H9 (cell line): Measurements from ENCODE around the gene NKAIN1. TPM values are rescaled to one million over a fixed set of nuclear protein-coding genes. Genes with fewer than 3 reads are reported as not detected.

ENCODE experiments used
- DNase-seq: peaks from one replicate; pipeline ENCODE4 v3.0.0-alpha.2; 2017
- H2AFZ ChIP-seq: one replicate; pipeline ENCODE4 v1.6.1; 2013; ENCODE audit warnings: mild to moderate bottlenecking, low read length, control low read depth, moderate library complexity
- H2AK5ac ChIP-seq: 2 replicates; pipeline ENCODE4 v1.6.1; 2013; ENCODE audit warnings: low read length, control low read depth, mixed read lengths; ENCODE audit not compliant: insufficient read length
- H2BK120ac ChIP-seq: one replicate; pipeline ENCODE4 v1.6.1; 2013; ENCODE audit warnings: low read depth, mild to moderate bottlenecking, low read length, control low read depth, inconsistent platforms; ENCODE audit not compliant: poor library complexity, severe bottlenecking
- H2BK12ac ChIP-seq: 2 replicates; pipeline ENCODE4 v1.6.1; 2013; ENCODE audit warnings: low read length, control low read depth, mixed read lengths, low read depth; ENCODE audit not compliant: insufficient read length
- H2BK15ac ChIP-seq: 2 replicates; pipeline ENCODE4 v1.6.1; 2013; ENCODE audit warnings: low read depth, low read length, control low read depth
- H2BK20ac ChIP-seq: one replicate; pipeline ENCODE4 v1.6.1; 2013; ENCODE audit warnings: low read depth, mild to moderate bottlenecking, low read length, control low read depth, inconsistent platforms; ENCODE audit not compliant: poor library complexity, severe bottlenecking
- H2BK5ac ChIP-seq: 2 replicates; pipeline ENCODE4 v1.6.1; 2013; ENCODE audit warnings: low read length, control low read depth, mixed read lengths; ENCODE audit not compliant: insufficient read length
- H3K14ac ChIP-seq: 2 replicates; pipeline ENCODE4 v1.6.1; 2013; ENCODE audit warnings: low read length, control low read depth; ENCODE audit not compliant: insufficient read depth
- H3K18ac ChIP-seq: 2 replicates; pipeline ENCODE4 v1.6.1; 2013; ENCODE audit warnings: low read depth, mild to moderate bottlenecking, mixed read lengths, low read length, control low read depth; ENCODE audit not compliant: insufficient read length
- H3K23ac ChIP-seq: 2 replicates; pipeline ENCODE4 v1.6.1; 2013; ENCODE audit warnings: low read length, control low read depth, mixed read lengths, low read depth; ENCODE audit not compliant: insufficient read length
- H3K23me2 ChIP-seq: 2 replicates; pipeline ENCODE4 v1.6.1; 2013; ENCODE audit warnings: low read depth, mild to moderate bottlenecking, mixed read lengths, low read length, control low read depth; ENCODE audit not compliant: insufficient read length, poor library complexity, severe bottlenecking
- H3K27ac ChIP-seq: 2 replicates; pipeline ENCODE4 v1.5.1; 2013; ENCODE audit warnings: low read length, control low read depth, mixed read lengths, low read depth; ENCODE audit not compliant: insufficient read length
- H3K27me3 ChIP-seq: 2 replicates; pipeline ENCODE4 v1.6.1; 2013; ENCODE audit warnings: low read length, control low read depth, inconsistent platforms; ENCODE audit not compliant: insufficient read depth
- H3K4ac ChIP-seq: 2 replicates; pipeline ENCODE4 v1.6.1; 2013; ENCODE audit warnings: low read depth, mild to moderate bottlenecking, control low read depth, inconsistent platforms, low read length, moderate library complexity
- H3K4me1 ChIP-seq: 2 replicates; pipeline ENCODE4 v1.6.1; 2013; ENCODE audit warnings: low read length, control low read depth, inconsistent platforms; ENCODE audit not compliant: insufficient read depth
- H3K4me2 ChIP-seq: 2 replicates; pipeline ENCODE4 v1.6.1; 2013; ENCODE audit warnings: low read length, control low read depth, mixed read lengths; ENCODE audit not compliant: insufficient read length, insufficient read depth
- H3K56ac ChIP-seq: 2 replicates; pipeline ENCODE4 v1.6.1; 2013; ENCODE audit warnings: low read depth, mild to moderate bottlenecking, mixed read lengths, low read length, control low read depth; ENCODE audit not compliant: insufficient read length
- H3K79me1 ChIP-seq: 2 replicates; pipeline ENCODE4 v1.6.1; 2013; ENCODE audit warnings: low read depth, mild to moderate bottlenecking, moderate library complexity, low read length, control low read depth, inconsistent platforms; ENCODE audit not compliant: insufficient read depth, poor library complexity, severe bottlenecking
- H3K79me2 ChIP-seq: 2 replicates; pipeline ENCODE4 v1.6.1; 2013; ENCODE audit warnings: low read length, control low read depth, inconsistent platforms; ENCODE audit not compliant: insufficient read depth
- H3K9ac ChIP-seq: 2 replicates; pipeline ENCODE4 v1.6.1; 2013; ENCODE audit warnings: low read length, control low read depth, mixed read lengths; ENCODE audit not compliant: insufficient read length; ENCODE audit errors: extremely low read depth
- H3K9me3 ChIP-seq: one replicate; pipeline ENCODE4 v1.6.1; 2013; ENCODE audit warnings: low read depth, low read length, inconsistent platforms; ENCODE audit not compliant: control insufficient read depth
- H3T11ph ChIP-seq: one replicate; pipeline ENCODE4 v1.6.1; 2013; ENCODE audit warnings: mild to moderate bottlenecking, low read length, control low read depth, inconsistent platforms
- H4K20me1 ChIP-seq: one replicate; pipeline ENCODE4 v1.6.1; 2013; ENCODE audit not compliant: control insufficient read depth, insufficient read length, insufficient read depth
- H4K5ac ChIP-seq: 2 replicates; pipeline ENCODE4 v1.6.1; 2013; ENCODE audit warnings: low read depth, mild to moderate bottlenecking, mixed read lengths, low read length, control low read depth; ENCODE audit not compliant: insufficient read length
- H4K8ac ChIP-seq: replicated peaks from 2 replicates; pipeline ENCODE4 v1.6.1; 2013; ENCODE audit warnings: low read length, control low read depth, mixed read lengths, low read depth; ENCODE audit not compliant: insufficient read length
- H4K91ac ChIP-seq: 2 replicates; pipeline ENCODE4 v1.6.1; 2013; ENCODE audit warnings: low read depth, mild to moderate bottlenecking, moderate library complexity, mixed read lengths, low read length, control low read depth; ENCODE audit not compliant: insufficient read length
- H3K27ac Mint-ChIP-seq, 3 experiments: 2 replicates in 2 of 3; 3 replicates in 1 of 3; pipeline ENCODE4 v1.8.0; 2020 to 2021; ENCODE audit warnings: mixed read lengths in 3 of 3, mild to moderate bottlenecking in 1 of 3, moderate library complexity in 1 of 3
- H3K27me3 Mint-ChIP-seq: 2 replicates; pipeline ENCODE4 v1.8.0; 2021; ENCODE audit warnings: low read depth, mild to moderate bottlenecking, moderate library complexity, mixed read lengths
- H3K36me3 Mint-ChIP-seq, 3 experiments: 2 replicates in 2 of 3; 3 replicates in 1 of 3; pipeline ENCODE4 v1.8.0; 2020 to 2021; ENCODE audit warnings: low read depth in 3 of 3, mixed read lengths in 3 of 3; ENCODE audit not compliant: insufficient read depth in 1 of 3
- H3K4me1 Mint-ChIP-seq, 2 experiments: 2 replicates each; pipeline ENCODE4 v1.8.0; 2020; ENCODE audit warnings: mixed read lengths in 2 of 2
- H3K4me3 Mint-ChIP-seq, 2 experiments: 2 replicates in 1 of 2; 3 replicates in 1 of 2; pipeline ENCODE4 v1.8.0; 2020 to 2021; ENCODE audit warnings: mild to moderate bottlenecking in 2 of 2, mixed read lengths in 2 of 2, moderate library complexity in 1 of 2
- H3K9me3 Mint-ChIP-seq, 2 experiments: 2 replicates in 1 of 2; 3 replicates in 1 of 2; pipeline ENCODE4 v1.8.0; 2020; ENCODE audit warnings: mild to moderate bottlenecking in 2 of 2, mixed read lengths in 2 of 2, moderate library complexity in 1 of 2
- WGBS: extraction: QIAGEN DNeasy Blood & Tissue Kit; methylation state at CpG from one replicate; pipeline ENCODE4 v1.1.7; 2013; ENCODE audit warnings: missing lambda C conversion rate, low lambda C conversion rate, mixed read lengths; ENCODE audit not compliant: insufficient read length; ENCODE audit errors: extremely low coverage; 5-methylcytosine and 5-hydroxymethylcytosine counted together
- total RNA-seq: library from RNA; stranded (reverse); gene quantifications from 2 replicates; pipeline ENCODE4 v1.2.1, GENCODE V29; 2021
- TF ChIP-seq, protein P1 (sequence below): fragments of 200-600 bp; sonication (generic); conservative IDR thresholded peaks from 3 replicates; pipeline ENCODE4 v1.8.0; 2021; ENCODE audit warnings: antibody characterized with exemption, mild to moderate bottlenecking

The NKAIN1 gene
- total RNA-seq, 1 experiment from 2014 or later, result 25.6 TPM

- Mint-ChIP-seq H3K4me3 (no peak overlapping the region; a peak in 1 of 5 replicates), H3K36me3 (no peaks in the 10 kb centered on the region; a peak in 1 of 7 replicates), H3K4me1 (peaks cover 18 to 23% of the 10 kb centered on the region in 2 experiments), H3K27ac (peak overlapping the region in 2 of 3 experiments; percentile 66 to 78; a peak in 3 of 7 replicates), H3K27me3 (no peaks in the 10 kb centered on the region), H3K9me3 (no peaks in the 10 kb centered on the region)
- no peak for DNase-seq
- Histone ChIP-seq H3K27me3 (no peaks in the 10 kb centered on the region), H3T11ph (no peak overlapping the region), H3K4ac (no peak overlapping the region), H3K4me2 (no peak overlapping the region), H2AK5ac (no peak overlapping the region), H3K23ac (no peak overlapping the region), H2BK120ac (no peak overlapping the region), H3K9me3 (no peaks in the 10 kb centered on the region), H2BK5ac (no peak overlapping the region), H3K56ac (no peak overlapping the region), H3K27ac (no peak overlapping the region), H3K79me1 (no peaks in the 10 kb centered on the region), H3K23me2 (no peaks in the 10 kb centered on the region), H2BK20ac (no peak overlapping the region), H4K8ac (no peak overlapping the region), H4K91ac (no peak overlapping the region), H2BK12ac (no peak overlapping the region), H4K5ac (no peak overlapping the region), H4K20me1 (no peaks in the 10 kb centered on the region), H2BK15ac (no peak overlapping the region), H3K4me1 (no peaks in the 10 kb centered on the region), H3K14ac (no peak overlapping the region), H3K18ac (no peak overlapping the region), H3K79me2 (no peaks in the 10 kb centered on the region), H3K9ac (no peak overlapping the region), H2AFZ (no peak overlapping the region)
- WGBS, result no CpG with 5 or more reads among the region's 22 CpGs
- TF ChIP-seq, protein P1, sequence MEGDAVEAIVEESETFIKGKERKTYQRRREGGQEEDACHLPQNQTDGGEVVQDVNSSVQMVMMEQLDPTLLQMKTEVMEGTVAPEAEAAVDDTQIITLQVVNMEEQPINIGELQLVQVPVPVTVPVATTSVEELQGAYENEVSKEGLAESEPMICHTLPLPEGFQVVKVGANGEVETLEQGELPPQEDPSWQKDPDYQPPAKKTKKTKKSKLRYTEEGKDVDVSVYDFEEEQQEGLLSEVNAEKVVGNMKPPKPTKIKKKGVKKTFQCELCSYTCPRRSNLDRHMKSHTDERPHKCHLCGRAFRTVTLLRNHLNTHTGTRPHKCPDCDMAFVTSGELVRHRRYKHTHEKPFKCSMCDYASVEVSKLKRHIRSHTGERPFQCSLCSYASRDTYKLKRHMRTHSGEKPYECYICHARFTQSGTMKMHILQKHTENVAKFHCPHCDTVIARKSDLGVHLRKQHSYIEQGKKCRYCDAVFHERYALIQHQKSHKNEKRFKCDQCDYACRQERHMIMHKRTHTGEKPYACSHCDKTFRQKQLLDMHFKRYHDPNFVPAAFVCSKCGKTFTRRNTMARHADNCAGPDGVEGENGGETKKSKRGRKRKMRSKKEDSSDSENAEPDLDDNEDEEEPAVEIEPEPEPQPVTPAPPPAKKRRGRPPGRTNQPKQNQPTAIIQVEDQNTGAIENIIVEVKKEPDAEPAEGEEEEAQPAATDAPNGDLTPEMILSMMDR, result no peak
These were observed 39.7 kb downstream of the NKAIN1 start for GRCh38 chr1:31199949-31200348.
